TTC549 (cell line): ENCODE results near the gene TXN2.
"Not testable (repeated sequence)": the region's sequence is repeated elsewhere in the genome, so short reads cannot be mapped to it uniquely, and the experiment has no call there.

Experiments used
- FAIRE-seq: peaks from 2 replicates; lab custom pipeline; 2012; peaks lifted over from hg19 to GRCh38; lab: Jason Lieb, UNC

Gene TXN2, protein sequence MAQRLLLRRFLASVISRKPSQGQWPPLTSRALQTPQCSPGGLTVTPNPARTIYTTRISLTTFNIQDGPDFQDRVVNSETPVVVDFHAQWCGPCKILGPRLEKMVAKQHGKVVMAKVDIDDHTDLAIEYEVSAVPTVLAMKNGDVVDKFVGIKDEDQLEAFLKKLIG

DNA sequence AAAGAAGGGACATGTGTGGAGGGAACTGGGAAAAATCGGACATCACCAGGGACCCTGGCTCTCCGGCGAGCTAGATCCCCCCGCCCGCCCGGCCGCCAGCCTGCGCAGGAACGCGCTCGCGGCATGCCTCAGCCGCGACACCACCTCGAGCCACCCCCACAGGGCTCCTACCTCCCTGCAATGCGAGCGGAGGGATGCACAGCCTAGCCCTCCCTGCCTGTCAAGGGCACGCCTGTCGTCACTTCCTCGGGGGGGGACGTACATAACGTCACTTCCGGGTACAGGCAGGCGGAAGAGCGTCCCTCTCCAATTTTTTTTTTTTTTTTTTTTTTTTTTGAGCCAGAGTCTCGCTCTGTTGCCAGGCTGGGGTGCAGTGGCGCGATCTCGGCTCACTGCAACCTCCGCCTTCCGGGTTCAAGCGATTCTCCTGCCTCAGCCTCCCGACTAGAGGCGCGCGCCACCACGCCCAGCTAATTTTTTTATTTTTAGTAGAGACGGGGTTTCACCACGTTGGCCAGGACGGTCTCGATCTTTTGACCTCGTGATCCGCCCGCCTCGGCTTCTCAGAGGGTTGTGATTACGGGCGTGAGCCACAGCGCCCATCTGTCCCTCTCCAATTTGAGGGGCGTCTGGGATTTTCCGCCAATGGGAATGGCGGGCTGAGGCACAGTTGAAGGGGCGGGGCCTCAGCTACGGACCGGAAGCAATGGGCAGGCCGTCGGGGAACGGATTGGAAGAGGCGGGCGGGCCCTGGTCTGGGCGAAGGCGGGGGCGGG is at the start of gene TXN2:
TSS of gene TXN2 (minus strand) at position 248 of the 776 bp plus-strand sequence. CDS start 803 bp downstream, outside the sequence.
- FAIRE-seq = peak; percentile 43

DNA sequence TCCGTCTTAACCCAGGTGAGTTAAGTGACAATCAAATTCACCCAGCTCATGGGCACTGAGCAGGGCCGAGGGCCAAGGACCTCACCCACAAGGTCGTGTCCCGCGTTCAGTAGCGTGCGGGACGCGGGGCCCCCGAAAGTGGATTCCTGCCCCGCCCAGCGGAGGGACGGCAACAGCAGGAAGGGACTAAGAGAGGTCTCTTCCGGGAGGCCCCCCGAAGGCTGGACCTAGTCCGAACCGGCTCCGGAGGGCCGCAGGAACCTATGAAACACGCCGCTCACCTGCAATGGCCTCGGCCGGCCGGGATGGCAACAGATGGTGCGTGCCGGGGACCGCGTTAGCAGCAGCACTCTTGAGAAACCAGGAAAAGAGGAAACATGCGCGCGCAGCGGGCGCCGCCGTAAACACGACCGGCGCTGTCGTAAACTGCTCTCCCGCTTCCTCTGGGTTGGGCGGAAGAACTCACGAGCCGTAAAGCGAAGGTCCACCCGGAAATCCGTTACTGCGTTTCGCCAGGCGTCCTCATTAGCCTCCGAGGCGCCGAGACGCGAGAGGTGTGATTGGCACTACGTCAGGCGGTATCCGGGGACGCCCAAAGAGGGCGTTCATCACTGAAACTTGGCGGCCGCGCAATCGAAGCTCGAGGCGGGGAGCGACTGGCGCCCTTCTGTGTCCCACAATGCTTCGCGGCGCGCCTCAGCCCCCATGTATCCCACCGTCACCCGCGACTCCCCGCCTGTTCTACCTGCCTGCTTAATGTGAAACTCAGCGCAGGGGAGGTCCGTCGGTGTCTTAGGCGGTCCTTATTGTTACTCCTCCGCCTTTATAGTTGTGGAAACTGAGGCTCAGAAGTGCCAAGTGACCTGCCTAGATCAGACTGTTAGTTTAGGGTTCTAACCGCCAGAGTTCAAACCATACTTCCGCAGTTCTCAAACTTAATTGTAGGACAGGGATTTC is 47.6 kb upstream of the TXN2 start, which contains the start of gene EIF3D:
TSS of gene EIF3D (minus strand) at position 372 of the 957 bp plus-strand sequence. CDS start 3,045 bp downstream, outside the sequence.
- FAIRE-seq = peak; percentile 93

DNA sequence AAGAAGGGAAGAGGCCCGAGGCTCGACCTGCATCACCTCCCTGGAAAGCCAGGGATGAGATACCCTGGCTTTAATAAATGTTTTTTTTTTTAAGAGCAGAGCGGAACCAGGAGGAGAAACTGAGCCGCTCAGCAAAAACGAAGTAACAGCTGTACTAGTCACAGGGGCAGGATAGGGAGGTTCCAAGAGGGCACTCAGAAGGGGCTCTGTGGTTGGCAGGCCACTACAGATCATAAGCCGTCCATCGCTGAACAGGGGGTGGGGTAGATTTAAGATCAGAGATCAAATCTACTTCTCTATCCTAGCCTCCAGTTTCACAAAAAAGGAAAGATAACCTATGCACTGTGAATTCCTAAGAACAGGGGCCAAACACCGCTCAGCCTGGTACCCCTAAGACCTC is 46.9 kb upstream of the TXN2 start:
- FAIRE-seq = no peak

DNA sequence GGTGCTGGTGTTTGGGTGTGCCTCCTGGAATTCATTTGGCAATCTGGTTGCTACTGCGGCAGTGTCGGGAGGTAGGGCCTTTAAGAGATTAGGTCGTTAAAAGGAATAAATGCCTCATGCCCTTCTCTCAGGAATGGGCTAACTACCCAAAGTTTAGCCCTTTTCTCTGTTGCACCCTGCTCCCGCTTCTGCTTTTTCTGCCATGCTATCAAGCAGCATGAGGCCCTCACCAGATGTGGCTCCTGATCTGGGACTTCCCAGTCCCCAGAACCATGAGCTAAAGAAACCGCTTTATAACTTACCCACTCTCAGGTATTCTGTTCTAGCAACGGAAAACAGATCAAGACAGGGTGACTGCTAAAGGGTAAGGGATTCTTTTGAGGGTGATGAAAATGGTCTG is 41.2 kb upstream of the TXN2 start:
- FAIRE-seq = no peak

DNA sequence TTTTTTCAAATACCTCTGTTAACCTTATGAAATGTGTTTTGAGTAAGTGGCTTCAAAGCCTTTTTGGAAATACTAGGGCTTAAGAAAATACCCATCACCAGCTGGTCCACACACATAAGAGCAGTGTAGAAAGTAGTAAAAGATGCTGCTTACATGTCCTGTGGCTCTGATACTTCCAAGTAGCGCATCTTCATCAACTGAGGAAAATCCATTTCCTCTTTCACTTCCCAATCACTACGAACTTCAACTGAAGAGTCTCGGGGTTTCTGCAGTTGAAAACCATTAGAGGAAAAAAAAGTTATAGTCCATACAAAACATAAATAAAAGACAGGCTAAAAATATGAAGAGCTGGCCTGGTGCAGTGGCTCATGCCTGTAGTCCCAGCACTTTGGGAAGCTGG is 39.0 kb upstream of the TXN2 start:
- FAIRE-seq = no peak

DNA sequence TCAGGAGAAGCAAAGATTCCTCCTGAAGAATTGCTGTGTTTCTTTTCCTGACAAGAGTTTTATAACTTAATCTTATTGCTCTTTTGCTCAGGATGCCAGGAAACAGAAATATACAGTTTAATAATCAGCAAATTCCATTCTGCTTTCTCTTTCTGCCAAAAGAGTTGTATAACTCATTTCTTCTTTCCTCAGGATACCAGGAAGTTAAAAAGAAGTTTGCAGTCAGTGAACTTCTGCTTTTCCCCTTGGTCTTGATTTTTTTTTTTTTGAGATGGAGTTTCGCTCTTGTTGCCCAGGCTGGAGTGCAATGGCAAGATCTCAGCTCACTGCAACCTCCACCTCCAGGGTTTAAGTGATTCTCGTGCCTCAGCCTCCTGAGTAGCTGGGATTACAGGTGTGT is 38.5 kb upstream of the TXN2 start:
- not testable (repeated sequence) for FAIRE-seq

DNA sequence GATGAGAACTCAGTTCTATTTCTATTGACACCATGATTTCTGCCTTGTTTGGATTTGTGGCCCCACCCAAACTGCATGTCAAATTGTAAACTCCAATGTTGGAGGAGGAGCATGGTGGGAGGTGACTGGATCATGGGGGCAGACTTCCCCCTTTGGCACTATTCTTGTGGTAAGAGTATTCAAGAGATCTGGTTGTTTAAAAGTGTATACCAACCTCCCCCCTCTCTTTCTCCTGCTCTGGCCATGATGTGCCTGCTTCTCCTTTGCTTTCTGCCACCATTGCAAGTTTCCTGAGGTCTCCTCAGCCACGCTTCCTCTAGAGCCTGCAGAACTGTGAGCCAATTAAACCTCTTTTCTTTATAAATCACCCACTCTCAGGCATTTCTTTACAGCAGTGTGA is 33.3 kb upstream of the TXN2 start:
- FAIRE-seq = no peak

DNA sequence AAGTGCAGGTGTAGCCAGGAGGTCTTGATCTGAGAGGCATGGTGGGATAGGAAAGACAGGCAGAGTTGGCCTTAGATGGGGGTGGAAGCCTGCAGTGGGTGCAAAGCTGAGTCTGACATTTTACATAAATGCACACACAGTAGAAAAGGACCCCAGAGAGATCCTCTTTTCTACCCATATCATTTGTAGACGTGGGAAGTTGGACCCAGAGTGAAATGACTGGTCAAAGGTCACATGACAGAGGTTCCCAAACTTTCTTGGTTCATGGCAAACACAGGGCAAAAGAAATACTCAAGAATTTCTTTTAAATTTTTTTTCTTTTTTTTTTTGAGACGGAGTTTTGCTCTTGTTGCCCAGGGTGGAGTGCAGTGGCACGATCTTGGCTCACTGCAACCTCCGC is 31.6 kb upstream of the TXN2 start:
- FAIRE-seq = no peak

DNA sequence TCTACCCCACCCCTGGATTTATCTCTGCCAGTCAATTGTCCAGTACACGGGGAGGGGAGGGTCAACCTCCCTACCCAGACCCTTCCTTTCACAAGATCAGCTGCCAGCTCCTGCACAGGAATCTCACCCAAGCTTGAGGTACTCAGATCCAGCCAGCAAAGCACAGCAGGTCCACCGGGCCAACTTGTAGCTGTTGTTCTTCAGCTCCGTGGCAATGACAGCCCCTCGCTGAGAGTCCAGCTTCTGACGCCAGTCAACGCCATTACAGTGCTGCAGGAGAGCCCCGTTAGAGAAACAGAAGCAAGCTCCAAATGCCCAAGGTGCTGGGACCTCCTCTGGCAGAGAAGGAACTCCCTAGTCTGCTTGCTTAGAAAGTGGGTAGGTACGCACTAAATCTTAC is 30.9 kb upstream of the TXN2 start:
- FAIRE-seq = no peak

DNA sequence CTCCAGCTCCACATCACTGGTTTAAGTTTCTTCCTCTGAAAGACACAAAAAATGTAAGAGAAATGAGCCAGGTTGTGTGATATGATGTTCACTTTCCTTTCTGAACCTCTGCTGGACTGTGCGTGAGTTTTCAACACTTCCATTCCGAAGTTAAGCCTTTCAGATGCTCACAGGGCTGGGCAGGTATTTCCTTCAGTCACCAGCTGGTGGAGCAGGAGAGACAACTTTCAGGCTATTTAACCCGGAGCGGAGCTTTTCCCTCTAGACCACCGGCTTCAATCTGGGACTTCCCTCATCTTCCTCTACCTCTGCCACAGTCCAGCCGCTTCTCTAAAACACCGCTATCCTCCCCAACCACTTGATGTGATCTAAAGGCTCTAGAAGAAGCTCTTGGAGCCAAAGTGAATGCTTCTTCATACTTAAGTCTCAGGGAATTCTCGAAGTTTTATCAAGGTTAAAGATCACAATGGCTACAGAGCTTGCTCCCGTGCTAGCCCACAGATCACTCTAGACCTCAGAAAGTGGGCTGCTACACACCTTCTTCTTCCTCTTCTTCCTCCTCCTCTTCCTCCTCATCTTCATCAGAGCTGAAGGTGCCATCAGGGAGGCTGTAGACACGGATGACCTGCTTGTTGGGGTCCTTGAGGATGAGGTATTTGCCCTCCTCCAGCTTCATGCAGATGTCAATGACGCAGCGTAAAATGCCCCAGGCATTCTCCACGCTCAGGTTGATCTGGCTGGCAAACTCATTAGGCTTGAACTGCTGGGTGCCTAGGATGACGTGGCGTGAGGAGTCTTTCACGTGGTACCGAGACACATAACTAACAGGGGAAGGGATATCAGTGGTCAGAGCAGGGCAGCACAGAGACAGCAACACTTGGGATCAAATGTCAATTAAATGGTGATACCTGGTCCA is 29.8 kb upstream of the TXN2 start:
- FAIRE-seq = peak; percentile 47

DNA sequence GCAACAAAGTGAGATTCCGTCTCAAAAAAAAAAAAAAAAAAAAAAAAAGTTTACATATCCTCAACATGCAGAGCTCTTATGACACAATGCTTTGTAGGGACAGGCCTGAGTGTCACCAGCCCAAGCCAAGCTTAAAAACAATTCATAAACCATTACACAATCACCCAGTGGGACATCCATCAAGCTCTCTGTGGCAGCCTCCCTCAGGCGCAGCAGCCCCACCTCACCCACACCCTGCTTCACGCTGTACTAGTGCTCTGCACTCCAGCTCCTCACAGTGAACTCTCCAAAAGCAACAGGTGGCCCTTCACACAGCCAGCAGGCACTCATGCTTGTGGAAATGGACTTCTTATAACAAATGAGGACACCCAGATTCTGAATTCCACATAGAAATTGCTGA is 28.9 kb upstream of the TXN2 start:
- FAIRE-seq = no peak

DNA sequence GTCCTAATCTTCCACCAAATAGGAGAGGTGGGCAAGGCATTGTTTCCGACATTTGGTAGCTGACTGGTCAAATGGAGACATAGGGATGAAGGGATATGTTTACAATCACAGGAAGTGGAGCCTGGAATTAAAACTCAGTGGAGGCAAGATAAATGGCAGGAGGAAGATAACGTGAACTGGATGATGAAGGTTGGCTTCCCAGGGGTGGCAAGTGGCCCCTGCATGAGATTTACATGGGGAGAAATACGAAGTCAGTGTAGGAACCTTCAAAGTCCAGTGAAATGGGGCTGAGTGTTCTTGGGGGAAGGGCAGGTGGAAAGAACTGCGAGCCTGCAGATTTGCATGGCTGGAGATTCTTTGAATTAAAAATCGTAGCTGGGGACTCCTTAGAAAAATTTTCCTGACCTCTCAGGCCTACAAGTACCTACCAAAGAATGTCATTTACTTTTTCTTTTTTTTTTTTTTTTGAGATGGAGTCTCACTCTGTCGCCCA is 26.1 kb upstream of the TXN2 start:
- no peak for FAIRE-seq

DNA sequence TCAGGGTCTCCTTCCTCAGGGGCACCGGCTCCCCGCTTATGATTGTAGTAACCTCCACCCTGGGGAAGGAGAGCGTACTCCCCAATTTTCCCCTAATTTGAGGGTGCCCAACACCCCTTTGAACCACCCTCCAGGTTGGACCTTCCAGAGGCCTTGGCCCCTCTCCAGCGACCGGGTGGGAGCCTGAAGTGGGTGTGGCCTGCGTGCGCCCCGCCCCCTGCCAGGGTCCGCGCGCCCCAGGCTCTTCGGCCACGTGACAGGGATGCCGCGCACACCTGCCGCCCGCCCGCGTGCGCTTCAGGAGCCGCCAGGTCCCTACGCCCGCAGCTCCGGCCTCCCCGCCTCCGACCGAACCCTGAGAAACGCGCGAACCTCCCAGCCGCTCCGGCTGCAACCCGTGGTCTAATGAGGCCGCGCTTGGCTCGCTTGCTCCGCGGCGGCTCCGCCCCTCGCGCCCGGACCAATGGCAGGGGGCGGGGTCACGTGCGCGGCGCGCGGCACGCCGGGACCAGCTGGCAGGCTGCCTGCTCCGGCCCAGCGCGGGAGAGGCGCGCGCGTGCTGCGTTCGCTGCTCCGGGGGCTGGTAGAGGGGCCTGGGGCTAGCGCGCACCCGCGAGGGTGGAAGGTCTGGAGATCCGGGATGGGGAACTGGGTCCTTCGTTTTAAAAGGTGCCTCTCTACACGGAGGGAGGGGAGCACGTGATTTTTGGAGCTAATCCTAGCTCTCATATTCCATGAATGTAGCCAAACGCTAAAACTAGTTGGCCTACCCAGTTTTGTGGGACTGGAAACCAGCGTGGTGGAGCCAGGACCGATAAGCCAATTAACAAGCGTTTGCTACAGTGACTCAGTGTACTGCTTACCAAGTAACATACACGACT is 25.4 kb upstream of the TXN2 start, which contains the start of gene FOXRED2:
TSS of gene FOXRED2 (minus strand) at position 404 of the 881 bp plus-strand sequence. CDS start 618 bp downstream, outside the sequence.
- FAIRE-seq = no peak

DNA sequence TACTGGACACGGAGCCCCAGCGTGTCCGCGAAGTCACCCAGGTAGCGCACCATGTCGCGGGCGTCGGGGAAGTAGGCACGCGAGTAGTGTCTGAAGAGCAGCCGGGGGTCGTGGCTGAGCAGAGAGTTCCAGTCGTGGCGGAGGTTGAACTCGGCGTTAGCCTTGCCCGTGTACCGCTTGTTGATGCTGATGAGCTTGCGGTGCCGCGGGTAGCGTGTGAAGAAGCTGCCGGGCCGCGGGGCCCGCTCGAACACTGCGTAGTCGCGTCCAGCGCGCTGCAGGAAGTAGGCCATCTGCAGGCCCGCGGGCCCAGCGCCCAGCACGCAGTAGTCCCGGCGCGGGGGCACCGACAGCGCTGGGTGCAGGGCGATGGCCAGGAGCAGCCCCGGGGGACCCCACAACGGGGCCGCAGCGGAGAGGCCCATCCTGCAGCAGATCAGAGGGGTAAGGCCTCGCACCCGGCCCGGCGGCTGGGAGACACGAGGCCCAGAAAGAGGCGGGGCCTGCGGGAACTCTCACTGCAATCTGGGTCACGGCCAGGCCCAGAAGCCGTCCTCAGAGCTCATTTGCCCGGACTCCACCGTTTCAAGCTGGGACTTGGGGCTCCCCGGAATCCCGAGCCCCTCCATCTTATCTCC is 24.7 kb upstream of the TXN2 start:
- no peak for FAIRE-seq

DNA sequence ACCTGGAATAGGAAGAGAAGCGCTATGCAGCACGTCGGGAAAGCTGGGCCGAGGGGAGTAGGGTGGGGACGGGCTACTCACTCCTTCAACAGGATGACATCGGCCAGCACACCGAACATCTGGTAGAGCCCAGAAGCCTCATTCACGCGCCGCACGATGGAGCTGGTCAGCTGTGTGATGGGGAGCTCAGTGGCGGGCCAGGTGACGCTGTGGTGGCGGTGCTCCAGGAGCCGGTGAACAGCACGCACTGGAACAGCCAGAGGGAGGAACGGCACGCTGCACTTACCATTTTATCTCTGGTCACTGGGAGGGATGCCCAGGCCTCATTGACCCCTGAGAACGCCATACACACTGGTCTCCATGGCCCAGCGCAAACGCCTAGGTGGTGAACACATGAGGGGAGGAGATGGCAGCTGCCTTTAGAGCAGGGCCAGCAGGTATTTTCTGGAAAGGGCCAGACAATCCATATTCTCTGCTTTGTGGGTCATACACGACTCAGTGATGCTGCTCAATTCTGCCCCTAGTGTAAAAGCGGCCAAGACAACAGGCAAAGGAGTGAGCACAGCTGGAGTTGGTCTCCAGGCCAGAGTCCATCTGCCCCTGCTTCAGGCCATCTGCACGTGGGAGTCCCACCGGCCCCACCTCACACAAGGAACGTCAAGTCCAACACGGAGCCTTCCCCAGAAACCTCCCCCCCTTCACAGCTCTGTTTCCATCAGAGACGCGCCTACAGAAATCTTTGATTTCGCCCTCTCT is 16.6 kb upstream of the TXN2 start:
- no peak for FAIRE-seq

DNA sequence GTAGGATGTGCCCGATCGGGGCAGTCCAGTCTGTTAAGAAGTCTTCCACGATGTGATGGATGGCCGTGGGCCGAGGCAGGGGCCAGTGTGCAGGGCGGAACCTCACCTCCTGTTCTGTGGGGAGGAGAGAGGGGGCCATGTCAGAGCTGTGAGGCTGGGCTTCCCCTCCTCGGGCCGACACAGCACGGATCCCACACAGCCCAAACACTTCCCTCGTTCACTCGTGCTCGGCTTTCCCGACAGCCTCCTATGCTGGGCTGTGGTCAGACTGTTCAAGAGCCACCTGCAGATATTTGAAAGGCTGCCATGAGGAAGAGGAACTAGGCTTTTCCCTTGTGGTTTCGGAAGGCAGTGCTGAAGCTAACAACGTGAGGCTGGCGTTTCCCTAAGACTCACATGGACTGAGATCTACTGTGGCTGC is 12.3 kb upstream of the TXN2 start:
- FAIRE-seq = no peak

DNA sequence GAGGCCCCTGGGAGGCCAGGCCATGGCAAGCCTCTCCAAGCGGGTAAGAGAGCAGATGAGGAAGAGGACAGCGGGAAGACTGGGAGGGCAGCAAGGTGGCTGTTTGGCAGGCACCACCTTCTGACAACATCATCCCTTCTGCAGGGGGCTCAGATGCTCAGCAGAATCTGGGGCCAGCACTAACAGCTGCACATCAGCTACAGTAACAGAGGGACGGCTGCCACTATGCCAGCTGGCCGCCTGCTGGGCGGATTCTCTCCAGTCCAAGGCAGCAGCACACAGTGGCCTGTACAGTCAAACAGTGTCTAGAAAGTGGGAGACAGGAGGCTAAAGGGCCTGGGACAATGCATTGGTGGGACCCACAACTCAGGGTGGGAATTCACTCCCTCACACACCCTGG is 10.7 kb upstream of the TXN2 start:
- FAIRE-seq = no peak

DNA sequence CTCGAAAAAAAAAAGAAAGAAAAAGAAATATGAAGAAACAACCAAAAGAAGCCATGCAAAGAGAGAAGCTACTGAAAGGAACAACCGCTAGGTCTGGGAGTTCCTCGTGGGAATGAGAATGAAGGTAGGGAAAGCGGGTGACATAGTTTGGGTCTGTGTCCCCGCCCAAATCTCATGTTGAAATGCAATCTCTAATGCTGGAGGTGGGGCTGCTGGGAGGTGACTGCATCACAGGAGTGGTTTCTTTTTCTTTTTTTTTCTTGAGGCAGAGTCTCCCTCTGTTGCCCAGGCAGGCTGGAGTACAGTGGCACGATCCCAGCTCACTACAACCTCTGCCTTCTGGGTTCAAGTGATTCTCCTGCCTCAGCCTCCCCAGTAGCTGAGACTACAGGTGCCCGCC is 9.7 kb upstream of the TXN2 start:
- FAIRE-seq = no peak
